H1 (cell line): ENCODE results near the gene BIN1. TPM values are rescaled to one million over a fixed set of nuclear protein-coding genes. Genes with fewer than 3 reads are reported as not detected.

Experiments
- CTCF ChIA-PET: fragments of 300-600 bp; sonication (Branson Sonifier 250); formaldehyde crosslinking; loops from one replicate; lab custom pipeline; 2021; ENCODE audit not compliant: partially characterized antibody; lab: Charles Lee
- POLR2A ChIA-PET: fragments of 300-600 bp; sonication (Branson Sonifier 250); formaldehyde crosslinking; loops from one replicate; lab custom pipeline; 2021; ENCODE audit warnings: inconsistent platforms; ENCODE audit not compliant: partially characterized antibody; lab: Charles Lee
- DNase-seq, 2 experiments: peaks; one replicate each; pipeline versions ENCODE4 v3.0.0 to v3.0.0-alpha.2; 2010 to 2022; ENCODE audit warnings: low spot score in 2 of 2, low read depth in 1 of 2, mixed read lengths in 1 of 2
- FAIRE-seq: peaks from 2 replicates; lab custom pipeline; 2011; peaks lifted over from hg19 to GRCh38; lab: Jason Lieb, UNC
- H2AFZ ChIP-seq: 2 replicates; pipeline ENCODE4 v1.8.1; 2012; ENCODE audit warnings: low read length, inconsistent platforms
- H2AK5ac ChIP-seq: 2 replicates; pipeline ENCODE4 v1.6.1; 2013; ENCODE audit warnings: low read depth, low read length
- H2BK120ac ChIP-seq: replicated peaks from 2 replicates; pipeline ENCODE3; 2013; ENCODE audit warnings: low read depth, low read length, inconsistent platforms
- H2BK12ac ChIP-seq: 2 replicates; pipeline ENCODE4 v1.6.1; 2013; ENCODE audit warnings: low read depth, low read length
- H2BK15ac ChIP-seq: 2 replicates; pipeline ENCODE4 v1.6.1; 2013; ENCODE audit warnings: low read length
- H2BK20ac ChIP-seq: 2 replicates; pipeline ENCODE4 v1.6.1; 2013; ENCODE audit warnings: low read length
- H2BK5ac ChIP-seq: 2 replicates; pipeline ENCODE4 v1.6.1; 2013; ENCODE audit warnings: low read depth, low read length
- H3K14ac ChIP-seq: 2 replicates; pipeline ENCODE4 v1.6.1; 2013; ENCODE audit warnings: inconsistent platforms; ENCODE audit not compliant: insufficient read length
- H3K18ac ChIP-seq: 2 replicates; pipeline ENCODE4 v1.6.1; 2013; ENCODE audit warnings: low read length; ENCODE audit errors: extremely low read depth
- H3K23ac ChIP-seq: 2 replicates; pipeline ENCODE4 v1.6.1; 2013; ENCODE audit warnings: inconsistent platforms; ENCODE audit not compliant: insufficient read length
- H3K23me2 ChIP-seq: 2 replicates; pipeline ENCODE4 v1.6.1; 2013; ENCODE audit warnings: low read depth, low read length
- H3K27ac ChIP-seq: 2 replicates; pipeline ENCODE4 v1.6.1; 2011; ENCODE audit warnings: low read depth, low read length, inconsistent platforms
- H3K27me3 ChIP-seq, 4 experiments: replicated peaks in 1 of 4; 1 replicate in 1 of 4; 2 replicates in 3 of 4; pipeline versions ENCODE4 v1.6.1 to v1.8.1; 2011 to 2013; ENCODE audit warnings: low read length in 3 of 4, mild to moderate bottlenecking in 3 of 4, inconsistent platforms in 2 of 4, mixed read lengths in 2 of 4, moderate library complexity in 1 of 4; ENCODE audit not compliant: control insufficient read depth in 3 of 4, insufficient read depth in 3 of 4; ENCODE audit errors: extremely low read depth in 1 of 4
- H3K36me3 ChIP-seq, 4 experiments: 2 replicates each; pipeline versions ENCODE4 v1.6.1 to v1.8.1; 2011 to 2013; ENCODE audit warnings: mild to moderate bottlenecking in 4 of 4, low read length in 3 of 4, moderate library complexity in 2 of 4, control low read depth in 1 of 4, inconsistent platforms in 1 of 4; ENCODE audit not compliant: insufficient read depth in 4 of 4, control insufficient read depth in 2 of 4
- H3K4ac ChIP-seq: replicated peaks from 2 replicates; pipeline ENCODE3; 2013; ENCODE audit warnings: low read length, low read depth, mixed read lengths, inconsistent platforms; ENCODE audit not compliant: insufficient read length
- H3K4me1 ChIP-seq, 4 experiments: replicated peaks in 1 of 4; 1 replicate in 1 of 4; 2 replicates in 3 of 4; pipeline versions ENCODE4 v1.6.1 to v1.8.1; 2011 to 2013; ENCODE audit warnings: low read length in 3 of 4, inconsistent platforms in 2 of 4, mixed read lengths in 1 of 4; ENCODE audit not compliant: insufficient read depth in 4 of 4, control insufficient read depth in 3 of 4
- H3K4me2 ChIP-seq, 2 experiments: 2 replicates each; pipeline versions ENCODE4 v1.6.1 to v1.8.1; 2011 to 2013; ENCODE audit warnings: low read depth in 2 of 2, low read length in 2 of 2, control low read depth in 1 of 2, inconsistent platforms in 1 of 2, mild to moderate bottlenecking in 1 of 2; ENCODE audit not compliant: insufficient read depth in 1 of 2
- H3K4me3 ChIP-seq, 4 experiments: fragments of 200-600, 300-600 bp in 1 of 4; sonication (generic), shearing (Covaris generic), sonication (Bioruptor Twin) in 1 of 4; 2 replicates each; pipeline versions ENCODE4 v1.5.1 to v1.8.1; 2011 to 2016; ENCODE audit warnings: low read length in 4 of 4, low read depth in 3 of 4, control low read depth in 2 of 4, inconsistent platforms in 2 of 4, mild to moderate bottlenecking in 2 of 4, mixed read lengths in 1 of 4, moderate library complexity in 1 of 4; ENCODE audit not compliant: insufficient read depth in 2 of 4; ENCODE audit errors: extremely low read depth in 1 of 4
- H3K56ac ChIP-seq: replicated peaks from 2 replicates; pipeline ENCODE3; 2013; ENCODE audit warnings: low read depth, mild to moderate bottlenecking, mixed read lengths, low read length, inconsistent platforms; ENCODE audit not compliant: insufficient read length
- H3K79me1 ChIP-seq: 2 replicates; pipeline ENCODE4 v1.6.1; 2013; ENCODE audit warnings: low read depth, low read length, control low read depth
- H3K79me2 ChIP-seq, 2 experiments: 2 replicates each; pipeline versions ENCODE4 v1.6.1 to v1.8.1; 2012 to 2013; ENCODE audit warnings: low read length in 2 of 2, mild to moderate bottlenecking in 2 of 2, inconsistent platforms in 1 of 2; ENCODE audit not compliant: insufficient read depth in 2 of 2, control insufficient read depth in 1 of 2
- H3K9ac ChIP-seq, 4 experiments: replicated peaks in 1 of 4; 1 replicate in 1 of 4; 2 replicates in 3 of 4; pipeline versions ENCODE4 v1.6.1 to v1.8.1; 2011 to 2013; ENCODE audit warnings: low read depth in 3 of 4, low read length in 3 of 4, control low read depth in 2 of 4, mild to moderate bottlenecking in 2 of 4, moderate library complexity in 2 of 4, inconsistent platforms in 1 of 4; ENCODE audit errors: extremely low read depth in 1 of 4
- H3K9me3 ChIP-seq, 2 experiments: 2 replicates each; pipeline versions ENCODE4 v1.6.1 to v1.8.1; 2012 to 2013; ENCODE audit warnings: mild to moderate bottlenecking in 2 of 2, moderate library complexity in 2 of 2, control low read depth in 1 of 2, inconsistent platforms in 1 of 2, low read depth in 1 of 2, low read length in 1 of 2, mixed read lengths in 1 of 2; ENCODE audit not compliant: insufficient read depth in 2 of 2
- H4K20me1 ChIP-seq, 2 experiments: replicated peaks in 1 of 2; 2 replicates each; pipeline versions ENCODE3 to v1.8.1; 2011 to 2013; ENCODE audit warnings: inconsistent platforms in 2 of 2, low read length in 2 of 2, mild to moderate bottlenecking in 1 of 2; ENCODE audit not compliant: insufficient read depth in 2 of 2, control insufficient read depth in 1 of 2
- H4K5ac ChIP-seq: 2 replicates; pipeline ENCODE4 v1.6.1; 2013; ENCODE audit warnings: low read length, low read depth, mixed read lengths, inconsistent platforms; ENCODE audit not compliant: insufficient read length
- H4K8ac ChIP-seq: 2 replicates; pipeline ENCODE4 v1.8.0; 2013; ENCODE audit warnings: mild to moderate bottlenecking, moderate library complexity, low read length, inconsistent platforms; ENCODE audit not compliant: insufficient read depth; ENCODE audit errors: extremely low read depth
- H4K91ac ChIP-seq: replicated peaks from 2 replicates; pipeline ENCODE3; 2013; ENCODE audit warnings: low read length, mixed read lengths, inconsistent platforms; ENCODE audit not compliant: insufficient read length
- ATF3 ChIP-seq: IDR thresholded peaks from 2 replicates; pipeline ENCODE4 v1.6.1; 2011; ENCODE audit warnings: low read depth, mild to moderate bottlenecking, low read length; ENCODE audit not compliant: insufficient read depth
- CBX5 ChIP-seq: fragments of 300-800, 300-1000 bp; sonication (generic); IDR thresholded peaks from 2 replicates; pipeline ENCODE4 v1.7.1; 2016; ENCODE audit warnings: antibody characterized with exemption, low read length, low read depth
- CTBP2 ChIP-seq: IDR thresholded peaks from 2 replicates; pipeline ENCODE4 v1.7.0; 2011; ENCODE audit warnings: borderline replicate concordance, mild to moderate bottlenecking, moderate library complexity, mixed read lengths, low read length; ENCODE audit not compliant: insufficient read depth, insufficient read length
- FOSL1 ChIP-seq: IDR thresholded peaks from 2 replicates; pipeline ENCODE4 v1.6.1; 2011; ENCODE audit warnings: mild to moderate bottlenecking, low read depth, low read length, moderate library complexity; ENCODE audit not compliant: insufficient read depth
- GTF2F1 ChIP-seq: IDR thresholded peaks from 2 replicates; pipeline ENCODE4 v1.6.1; 2012; ENCODE audit warnings: low read depth, low read length, improper control_type of control experiment, borderline replicate concordance
- MAFK ChIP-seq: IDR thresholded peaks from 2 replicates; pipeline ENCODE4 v1.6.1; 2012; ENCODE audit warnings: low read depth, mild to moderate bottlenecking, improper control_type of control experiment, low read length
- RBBP5 ChIP-seq: IDR thresholded peaks from 2 replicates; pipeline ENCODE4 v1.7.1; 2012; ENCODE audit warnings: low read depth, mild to moderate bottlenecking, inconsistent platforms, low read length, moderate library complexity, borderline replicate concordance
- TAF1 ChIP-seq: IDR thresholded peaks from 2 replicates; pipeline ENCODE4 v1.6.1; 2011; ENCODE audit warnings: mild to moderate bottlenecking, low read depth, low read length
- TAF7 ChIP-seq: optimal IDR thresholded peaks from 2 replicates; pipeline ENCODE3; 2011; ENCODE audit warnings: low read depth, mild to moderate bottlenecking, inconsistent platforms, low read length, moderate library complexity, borderline replicate concordance
- TEAD4 ChIP-seq: IDR thresholded peaks from 2 replicates; pipeline ENCODE4 v1.6.1; 2012; ENCODE audit warnings: low read depth, low read length, inconsistent platforms, mixed read lengths
- YY1 ChIP-seq: IDR thresholded peaks from 2 replicates; pipeline ENCODE4 v1.6.1; 2011; ENCODE audit warnings: low read depth, mild to moderate bottlenecking, low read length
- WGBS, 2 experiments: shearing (Covaris generic) in 1 of 2; methylation state at CpG; one replicate each; pipeline versions ENCODE4 v1.1.6 to v1.1.7; 2013 to 2015; ENCODE audit warnings: low lambda C conversion rate in 2 of 2, mixed read lengths in 2 of 2, inconsistent platforms in 1 of 2, low coverage in 1 of 2, missing lambda C conversion rate in 1 of 2; ENCODE audit not compliant: insufficient replicate concordance in 2 of 2, insufficient coverage in 1 of 2, insufficient read length in 1 of 2; ENCODE audit errors: extremely low coverage in 1 of 2, missing lambda C conversion rate in 1 of 2; 5-methylcytosine and 5-hydroxymethylcytosine counted together
- polyA plus RNA-seq, 7 experiments: library from polyadenylated mRNA; depleted of rRNA in 3 of 7; stranded (reverse) in 5 of 7; unstranded in 2 of 7; fragments of >200 nt in 5 of 7; fragments of 200-250 nt in 2 of 7; gene quantifications; 1 replicate in 5 of 7; 2 replicates in 1 of 7; 4 replicates in 1 of 7; pipeline versions ENCODE4 v1.2.1 to v1.2.3, GENCODE V29; 2011 to 2013; ENCODE audit warnings: missing spikeins in 2 of 7, mixed read lengths in 2 of 7
- total RNA-seq: library from RNA; stranded (reverse); fragmentation: NEBNext Ultra II Directional; extraction: Animal tissue kit (Norgen Biotek cat#: 25700); gene quantifications from 2 replicates; pipeline ENCODE4 v1.2.1, GENCODE V29; 2021

Gene BIN1
- total and polyA plus RNA-seq, 2 of the 8 experiments (the other 6 are each of a cell fraction or from before 2014, with no cell fraction given) = 23.6 to 35.6 TPM

GRCh38 chr2:127067620-127068350 lies 39.2 kb downstream of the BIN1 start:
- no peak overlapping the region for H2BK120ac ChIP-seq
- no peaks in the 10 kb centered on the region for H3K23me2 ChIP-seq
- H3K14ac ChIP-seq = no peak overlapping the region
- ChIA-PET POLR2A (interaction anchor here (1.0 kb wide), 1 partner anchor 103 kb away, joined by 4 read pairs; no protein-coding TSS in a partner anchor), CTCF (interaction anchor here (0.6 to 12.7 kb wide), 41 partner anchors 10 to 817 kb away, joined by 3 to 132 read pairs (median 5); partner anchors contain the start of gene BIN1)
- H2BK12ac ChIP-seq = 0 out of 2 replicates have a peak overlapping the region, but pooled peaks have one; percentile 68
- DNase-seq (peak; percentile 58 to 95), FAIRE-seq (peak; percentile 86)
- H2BK20ac ChIP-seq = no peak overlapping the region
- no peak overlapping the region for H2AFZ ChIP-seq
- H3K79me2 ChIP-seq = no peaks in the 10 kb centered on the region
- H3K4me1 ChIP-seq = peaks cover 0 to 15% (median 8%) of the 10 kb centered on the region in 4 experiments; a peak in 5 of 7 replicates
- H4K20me1 ChIP-seq = peaks cover 0 to 8% of the 10 kb centered on the region in 2 experiments
- 58% methylated on average over 19 of the region's 19 CpGs; no CpG with 5 or more reads in 1 of the 2 experiments for WGBS, 2 experiments
- no peak overlapping the region for H3K4me3 ChIP-seq
- peaks cover 0 to 4% (median 0%) of the 10 kb centered on the region in 4 experiments; a peak in 3 of 8 replicates for H3K36me3 ChIP-seq
- H3K79me1 ChIP-seq = no peaks in the 10 kb centered on the region; the same call in 1 of the 2 replicates
- H4K5ac ChIP-seq = no peak overlapping the region
- no peak overlapping the region for H2AK5ac ChIP-seq
- no peak overlapping the region for H3K27ac ChIP-seq
- H3K23ac ChIP-seq = no peak overlapping the region
- peak overlapping the region; percentile 37 for H4K91ac ChIP-seq
- H2BK15ac ChIP-seq = no peak overlapping the region
- H3K56ac ChIP-seq = no peak overlapping the region
- no peak overlapping the region for H3K4me2 ChIP-seq
- no peak overlapping the region for H3K4ac ChIP-seq
- H3K27me3 ChIP-seq = peaks cover 0 to 3% (median 0%) of the 10 kb centered on the region in 4 experiments; a peak in 1 of 7 replicates
- H2BK5ac ChIP-seq = no peak overlapping the region; the same call in 1 of the 2 replicates
- no peak overlapping the region for H3K9ac ChIP-seq
- H4K8ac ChIP-seq = peak overlapping the region; percentile 21
- no peak overlapping the region for H3K18ac ChIP-seq
- H3K9me3 ChIP-seq = no peaks in the 10 kb centered on the region
- TF ChIP-seq FOSL1 (no peak), ATF3 (0 out of 2 replicates have a peak, but pooled peaks have one; percentile 14), MAFK (no peak), GTF2F1 (no peak), RBBP5 (no peak), TAF1 (no peak), CBX5 (no peak), CTBP2 (peak; percentile 48), TEAD4 (peak; percentile 90), YY1 (no peak), TAF7 (no peak)
